Inflammatory macrophage treated with lipopolysaccharide for 4 hours (primary cell): ENCODE results near the gene BPIFA3.

Experiments
- DNase-seq: peaks from one replicate; pipeline ENCODE4 v3.0.0-alpha.2; 2020

The BPIFA3 gene

GRCh38 chr20:33229843-33230242 is 12.7 kb downstream of the BPIFA3 start:
- peak; percentile 19 for DNase-seq

DNA sequence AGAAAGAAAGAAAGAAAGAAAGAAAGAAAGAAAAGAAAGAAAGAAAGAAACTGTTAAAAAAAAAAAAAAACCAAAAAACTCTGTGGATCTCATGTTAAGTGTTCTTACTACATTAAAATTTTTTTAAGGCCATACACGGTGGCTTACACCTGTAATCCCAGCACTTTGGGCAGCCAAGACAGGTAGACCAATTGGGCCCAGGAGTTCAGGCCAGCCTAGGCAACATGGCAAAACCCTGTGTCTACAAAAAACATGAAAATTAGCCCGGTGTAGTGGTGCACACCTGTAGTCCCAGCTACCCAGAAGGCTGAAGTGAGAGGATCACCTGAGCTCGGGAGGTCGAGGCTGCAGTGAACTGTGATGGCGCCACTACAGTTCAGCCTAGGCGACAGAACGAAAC is 14.1 kb downstream of the BPIFA3 start:
- no peak for DNase-seq

DNA sequence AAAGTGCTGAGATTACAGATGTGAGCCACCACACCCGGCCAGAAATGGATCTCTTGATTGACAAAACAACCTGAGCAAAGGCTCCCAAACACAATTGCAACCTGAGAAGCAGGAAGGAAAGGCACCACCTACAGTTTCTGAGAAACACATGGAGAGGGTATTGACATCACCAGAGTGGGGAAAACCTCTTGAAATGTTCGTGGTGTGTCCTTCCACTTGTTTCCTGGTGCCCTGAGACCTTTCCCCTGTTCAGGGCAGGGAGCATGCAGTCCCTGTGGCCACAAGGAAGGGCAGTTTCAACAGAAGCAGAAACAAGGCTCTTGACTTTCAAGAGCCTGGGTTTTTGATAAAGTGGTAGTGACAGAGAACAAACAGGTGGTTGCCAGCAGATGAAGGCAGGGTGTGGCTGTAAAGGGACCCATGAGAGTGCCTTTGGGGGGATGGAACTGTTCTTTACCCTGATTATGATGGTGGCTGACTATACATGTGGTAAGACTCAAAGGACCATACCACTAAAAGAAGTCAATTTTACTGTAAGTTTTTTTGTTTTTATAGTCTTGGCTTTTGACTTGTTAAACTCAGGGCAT is 15.4 kb downstream of the BPIFA3 start:
- no peak for DNase-seq

GRCh38 chr20:33233129-33233774 is 16.1 kb downstream of the BPIFA3 start:
- no peak for DNase-seq

- no peak for DNase-seq
Observed at GRCh38 chr20:33234050-33234449, 16.9 kb downstream of the BPIFA3 start.

DNA sequence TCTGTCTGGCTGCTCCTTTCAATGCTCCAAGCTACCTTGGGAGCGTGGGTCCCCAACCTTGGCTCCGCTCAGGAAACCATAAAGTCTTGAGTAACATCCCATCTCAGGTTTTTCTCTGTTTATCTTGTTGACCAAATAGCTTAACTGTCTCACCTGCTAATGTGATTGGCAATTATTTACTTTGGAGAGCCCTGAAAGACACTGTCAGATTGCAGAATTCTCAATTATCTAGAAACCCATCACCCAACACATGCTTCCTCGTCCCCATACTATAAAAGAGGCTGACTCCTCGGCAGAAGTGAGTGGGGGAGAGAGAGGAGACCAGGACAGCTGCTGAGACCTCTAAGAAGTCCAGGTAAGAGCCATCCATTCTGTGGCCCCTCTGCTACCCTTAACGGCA is 18.5 kb downstream of the BPIFA3 start, which contains the start of gene BPIFA1:
TSS of gene BPIFA1 (plus strand) at position 301 of the 400 bp plus-strand sequence. CDS start 1,716 bp downstream, outside the sequence.
- no peak for DNase-seq

DNA sequence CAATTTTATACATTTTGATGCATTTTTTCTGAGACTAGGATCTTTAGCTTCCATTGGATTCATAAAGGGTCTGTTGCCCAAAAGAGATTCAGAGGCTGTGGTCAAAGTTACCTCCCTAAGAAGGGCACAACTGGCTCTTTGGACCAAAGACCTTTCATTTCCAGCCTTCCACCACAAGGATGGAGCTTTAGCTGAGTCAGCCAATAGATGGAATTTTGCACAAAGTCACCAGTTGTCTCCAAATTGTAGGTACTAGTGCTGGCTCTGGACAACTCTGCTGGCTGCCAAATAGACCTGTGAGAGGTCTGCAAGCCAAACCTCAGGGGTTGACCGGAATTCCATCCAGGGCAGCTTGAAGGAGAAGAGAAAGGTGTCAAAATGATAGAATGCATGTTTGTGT is 19.2 kb downstream of the BPIFA3 start:
- no peak for DNase-seq

- DNase-seq = no peak
Observed at GRCh38 chr20:33237989-33238388, 20.8 kb downstream of the BPIFA3 start.

DNA sequence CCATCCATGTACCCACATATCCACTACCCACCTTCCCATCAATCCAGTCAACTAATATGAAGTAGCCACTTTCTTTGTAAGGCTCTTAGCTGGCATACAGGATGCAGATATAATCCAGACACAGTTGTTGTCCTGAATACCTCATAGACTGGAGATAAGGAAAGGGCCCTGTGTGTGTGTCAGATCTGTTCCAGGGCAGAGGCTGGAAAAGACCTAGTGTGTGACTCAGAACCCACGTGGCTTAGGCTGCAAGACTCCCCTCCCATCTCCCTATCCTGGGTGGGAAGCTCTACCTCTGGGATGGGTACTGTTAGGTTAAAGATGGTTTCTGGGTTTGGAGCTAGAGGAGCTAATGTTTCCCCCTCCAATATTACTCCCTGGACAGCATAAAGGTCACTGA is 22.3 kb downstream of the BPIFA3 start:
- no peak for DNase-seq

DNA sequence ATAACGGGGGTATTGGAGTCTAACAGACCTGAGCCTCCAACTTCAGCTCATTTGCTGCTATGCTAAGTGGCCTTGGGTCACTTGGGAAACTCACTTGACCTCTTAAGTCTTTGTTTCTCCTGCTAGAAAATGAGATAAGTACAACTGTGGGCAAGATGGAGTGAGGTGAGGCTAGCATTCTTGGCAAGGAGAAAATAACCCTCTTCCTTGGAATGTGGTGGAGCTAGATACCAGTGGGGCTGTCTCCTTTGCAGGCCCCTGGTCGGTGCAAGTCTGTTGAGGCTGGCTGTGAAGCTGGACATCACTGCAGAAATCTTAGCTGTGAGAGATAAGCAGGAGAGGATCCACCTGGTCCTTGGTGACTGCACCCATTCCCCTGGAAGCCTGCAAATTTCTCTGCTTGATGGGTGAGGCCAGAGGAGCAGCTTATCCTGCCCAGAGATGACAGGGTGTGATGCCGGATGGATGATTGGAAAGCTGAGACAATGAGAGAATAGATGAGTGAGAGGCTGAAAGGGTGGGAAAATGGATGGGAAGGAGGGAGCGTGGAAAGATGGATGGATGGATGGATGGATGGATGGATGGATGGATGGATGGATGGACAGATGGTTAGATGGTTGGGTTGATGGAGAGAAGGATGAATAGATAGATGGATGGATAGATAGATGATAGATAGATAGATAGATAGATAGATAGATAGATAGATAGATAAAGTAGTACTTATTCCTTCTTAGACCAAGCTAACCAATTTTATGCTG is 23.0 kb downstream of the BPIFA3 start:
- no peak for DNase-seq

GRCh38 chr20:33240923-33241322 is 23.8 kb downstream of the BPIFA3 start:
- no peak for DNase-seq

DNA sequence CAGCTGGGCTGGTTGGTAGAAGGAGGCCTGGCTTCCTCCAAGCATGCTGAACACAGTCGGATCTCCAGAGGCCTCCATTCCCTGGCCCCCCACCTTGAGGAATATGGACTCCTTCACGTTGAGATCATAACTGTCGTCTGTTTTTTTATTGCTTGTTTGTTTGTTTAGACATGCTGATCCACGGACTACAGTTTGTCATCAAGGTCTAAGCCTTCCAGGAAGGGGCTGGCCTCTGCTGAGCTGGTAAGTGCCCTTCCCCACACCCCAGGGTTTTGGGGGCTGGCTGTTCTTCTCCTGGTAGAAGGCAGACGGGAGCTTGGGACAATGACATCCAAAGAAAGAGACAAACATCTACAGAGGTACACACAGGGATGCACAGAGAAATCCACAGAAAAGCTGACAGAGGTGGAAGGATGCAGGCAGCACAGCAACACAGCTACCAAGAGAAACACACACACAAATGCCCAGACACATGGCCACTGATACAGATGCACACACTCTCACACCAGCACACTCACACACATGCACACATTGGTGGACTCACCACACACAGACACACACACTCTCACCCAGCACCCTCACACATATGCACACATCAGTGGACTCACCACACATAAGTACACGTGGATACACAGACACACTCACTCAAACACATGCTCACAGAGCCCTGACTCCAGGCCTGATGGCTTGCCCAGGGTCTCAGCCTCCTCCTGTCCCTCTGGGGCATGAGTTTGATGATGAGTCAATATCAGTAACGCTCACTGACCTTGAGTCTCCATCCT is 25.4 kb downstream of the BPIFA3 start:
- no peak for DNase-seq

- DNase-seq = no peak
Observed at GRCh38 chr20:33246077-33246476, 28.9 kb downstream of the BPIFA3 start.

DNA sequence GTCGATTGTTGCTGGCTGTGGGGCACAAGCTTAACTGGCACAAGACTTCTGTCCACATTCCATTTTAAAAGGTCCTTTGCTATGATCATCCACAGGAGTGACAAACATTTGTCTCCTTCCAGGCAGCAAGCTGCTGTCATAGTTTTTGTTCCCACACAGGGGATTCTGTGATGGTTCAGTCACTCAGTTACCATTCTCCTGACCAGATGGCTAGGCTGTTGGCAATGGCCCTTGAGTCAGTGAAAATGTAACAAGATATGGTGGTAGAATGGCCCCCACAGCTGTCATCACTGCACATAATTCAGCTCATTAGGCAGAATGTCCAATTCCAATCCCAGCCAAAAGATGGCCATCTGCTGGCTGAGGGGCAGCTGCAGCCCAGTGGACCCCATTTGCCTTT is 32.3 kb downstream of the BPIFA3 start:
- no peak for DNase-seq

- no peak for DNase-seq
Observed at GRCh38 chr20:33250666-33251065, 33.5 kb downstream of the BPIFA3 start.

DNA sequence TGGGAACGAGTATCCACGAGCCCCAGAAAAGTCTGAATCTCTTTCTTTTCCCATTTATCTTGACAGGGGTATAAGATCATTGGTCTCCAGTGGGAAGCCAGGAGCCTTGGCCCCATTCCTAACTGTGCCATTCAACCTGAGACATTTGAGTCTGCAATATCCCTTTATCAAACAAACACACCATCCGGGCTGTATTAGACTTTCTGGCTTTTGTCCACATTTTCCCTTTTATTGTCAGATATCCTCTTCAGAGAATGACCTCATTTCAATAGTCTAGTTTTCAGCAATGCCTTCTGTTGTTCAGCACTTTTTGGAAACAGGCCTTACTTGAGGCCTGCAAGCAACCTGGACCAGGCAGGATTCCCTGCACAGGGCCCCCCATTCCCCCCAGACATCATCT is 34.3 kb downstream of the BPIFA3 start:
- DNase-seq = no peak

DNA sequence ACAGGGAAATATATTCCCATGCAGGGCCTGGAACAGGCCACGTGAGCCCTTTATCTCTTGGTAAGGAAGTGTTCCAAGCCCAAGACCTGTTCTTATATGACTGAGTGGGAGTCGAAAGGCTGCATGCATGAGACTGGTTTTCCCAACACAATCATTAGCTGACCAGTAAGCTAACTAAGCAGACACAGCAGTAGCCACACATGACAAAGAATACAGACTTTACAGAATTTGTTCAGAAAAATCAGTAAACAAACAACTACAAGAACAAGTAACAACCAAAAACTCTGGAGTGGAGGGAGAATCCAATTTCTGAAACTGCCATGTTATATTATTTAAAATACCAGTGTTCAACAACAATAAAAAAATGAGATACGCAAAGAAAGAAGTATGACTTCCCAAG is 35.3 kb downstream of the BPIFA3 start:
- DNase-seq = no peak

- no peak for DNase-seq
Observed at GRCh38 chr20:33255005-33255404, 37.9 kb downstream of the BPIFA3 start.

DNA sequence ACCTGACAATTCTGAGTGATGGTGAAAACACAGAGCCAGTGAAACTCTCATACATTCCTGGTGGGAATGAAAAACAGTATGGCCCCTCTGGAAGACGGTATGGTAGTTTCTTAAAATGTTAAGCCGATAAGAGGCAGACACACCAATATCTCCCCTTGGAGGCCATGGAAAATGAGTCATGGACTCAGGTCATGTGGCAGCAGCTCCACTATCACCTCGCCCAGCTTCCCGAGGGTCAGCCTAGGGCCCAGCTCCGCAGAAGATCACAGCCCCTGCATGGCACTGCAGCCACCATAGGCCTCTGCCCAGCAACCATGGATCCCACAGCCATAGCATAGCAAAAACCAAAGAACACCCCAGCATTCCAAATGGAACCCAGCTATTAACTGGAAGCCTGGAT is 40.1 kb downstream of the BPIFA3 start:
- DNase-seq = no peak

GRCh38 chr20:33259371-33259770 is 42.2 kb downstream of the BPIFA3 start:
- DNase-seq = no peak

- DNase-seq = peak; percentile 1
Observed at GRCh38 chr20:33261465-33261864, 44.3 kb downstream of the BPIFA3 start.

DNA sequence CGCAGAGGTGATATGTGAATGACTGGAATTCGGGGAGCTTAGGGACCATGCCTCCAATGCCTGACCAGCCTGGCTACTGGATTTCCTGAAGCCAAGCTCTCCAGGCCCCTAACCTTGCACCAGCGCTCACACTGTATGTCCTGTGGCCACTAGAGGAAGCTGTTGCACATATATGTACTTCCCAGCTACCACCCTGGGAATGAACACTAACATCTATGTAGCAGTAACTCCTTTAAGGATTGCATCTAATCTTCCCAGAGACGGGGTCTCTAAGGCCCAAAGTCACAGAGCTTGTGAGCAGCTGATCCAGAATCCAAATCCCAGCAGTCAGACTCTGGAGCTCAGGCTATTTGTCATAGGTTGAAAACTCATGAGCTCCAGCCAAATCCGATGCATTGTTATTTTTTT is 45.5 kb downstream of the BPIFA3 start:
- DNase-seq = peak; percentile 67

- no peak for DNase-seq
Observed at GRCh38 chr20:33263784-33264183, 46.6 kb downstream of the BPIFA3 start.
